GM19328 (cell line): ENCODE results near the gene SYNE1.
"Not testable (repeated sequence)": the region's sequence is repeated elsewhere in the genome, so short reads cannot be mapped to it uniquely, and the experiment has no call there.

Experiments used
- ATAC-seq: cut with Tn5 transposase; IDR thresholded peaks from one replicate; pipeline ENCODE4 v1.9.1; 2021; ENCODE audit warnings: mild to moderate bottlenecking, moderate library complexity; ENCODE audit not compliant: unreplicated experiment

The SYNE1 gene

GRCh38 chr6:152571089-152571488 is 66.1 kb downstream of the SYNE1 start:
- no peak for ATAC-seq

DNA sequence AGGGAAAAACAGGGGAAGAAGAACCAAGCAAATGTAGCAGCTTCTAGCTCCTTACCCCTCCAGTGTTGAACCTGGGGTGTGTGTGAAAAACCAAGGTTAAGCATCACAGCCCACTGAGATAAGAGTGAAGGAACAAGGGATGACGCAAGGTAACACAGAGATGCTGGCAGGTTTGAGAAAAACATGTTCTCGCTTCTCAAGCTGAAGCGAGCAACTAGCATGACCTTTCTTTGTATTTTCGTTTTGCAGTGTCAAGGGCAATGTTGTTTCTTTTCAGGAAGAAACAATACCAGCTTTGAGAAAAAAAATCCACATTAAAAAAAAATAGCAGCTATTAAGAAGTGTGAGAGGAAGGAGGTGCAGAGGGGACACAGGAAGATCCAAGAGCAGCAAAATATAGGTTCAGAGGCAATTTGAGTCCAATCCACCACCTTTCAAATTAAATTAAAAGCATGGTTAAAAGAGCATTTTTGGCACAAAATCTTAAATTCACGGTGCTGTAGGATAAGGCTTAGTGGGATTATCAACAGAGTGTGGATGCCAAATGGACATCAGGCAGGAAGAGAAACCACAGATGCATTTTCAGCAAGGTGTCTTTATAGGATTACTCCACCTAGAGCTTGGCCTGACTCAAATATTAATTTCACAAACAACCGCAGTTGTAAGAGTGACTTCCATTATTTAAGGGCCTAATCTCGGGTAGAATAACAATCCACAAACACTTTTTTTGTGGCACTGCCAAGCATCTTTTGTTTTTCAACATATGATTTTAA is 70.9 kb downstream of the SYNE1 start:
- no peak for ATAC-seq

- no peak for ATAC-seq
These were observed 74.0 kb downstream of the SYNE1 start for GRCh38 chr6:152563177-152563576.

GRCh38 chr6:152558798-152559197 is 78.4 kb downstream of the SYNE1 start:
- ATAC-seq, result not testable (repeated sequence)

DNA sequence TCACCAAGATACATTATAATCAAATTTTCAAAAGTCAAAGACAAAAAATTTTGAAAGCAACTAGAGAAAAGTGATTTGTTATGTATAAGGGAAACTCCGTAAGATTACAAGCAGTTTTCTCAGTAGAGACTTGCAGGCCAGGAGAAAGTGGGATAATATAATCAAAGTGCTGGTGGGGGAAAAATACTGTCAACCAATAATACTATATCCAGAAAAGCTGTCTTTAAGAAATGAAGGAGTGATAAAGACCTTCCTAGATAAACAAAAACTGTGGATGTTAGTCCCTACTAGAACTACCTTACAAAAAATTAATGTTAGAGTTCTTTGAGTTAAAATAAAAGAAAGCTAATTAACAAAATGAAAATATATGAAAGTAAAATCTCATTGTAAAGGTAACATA is 79.7 kb downstream of the SYNE1 start:
- ATAC-seq, result no peak

- no peak for ATAC-seq
These were observed 82.3 kb downstream of the SYNE1 start for GRCh38 chr6:152554851-152555250.

GRCh38 chr6:152552616-152553209 is 84.4 kb downstream of the SYNE1 start:
- ATAC-seq, result peak; percentile 80

DNA sequence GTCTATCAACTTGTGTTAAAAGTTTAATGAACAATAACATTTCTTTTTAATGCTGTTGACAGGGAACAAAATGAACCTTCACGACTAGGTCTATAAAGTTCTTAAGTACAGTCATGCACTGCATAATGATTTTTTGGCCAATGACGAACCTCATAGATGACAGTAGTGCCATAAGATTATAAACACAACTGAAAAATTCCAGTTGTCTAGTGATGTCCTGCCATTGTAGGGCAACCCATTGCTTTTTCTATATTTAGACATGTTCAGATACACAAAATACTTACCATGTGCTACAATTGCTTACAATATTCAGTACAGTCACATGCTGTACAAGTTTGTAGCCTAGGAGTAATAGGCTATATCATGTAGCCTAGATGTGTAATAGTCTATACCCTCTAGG is 93.6 kb downstream of the SYNE1 start:
- ATAC-seq, result no peak

DNA sequence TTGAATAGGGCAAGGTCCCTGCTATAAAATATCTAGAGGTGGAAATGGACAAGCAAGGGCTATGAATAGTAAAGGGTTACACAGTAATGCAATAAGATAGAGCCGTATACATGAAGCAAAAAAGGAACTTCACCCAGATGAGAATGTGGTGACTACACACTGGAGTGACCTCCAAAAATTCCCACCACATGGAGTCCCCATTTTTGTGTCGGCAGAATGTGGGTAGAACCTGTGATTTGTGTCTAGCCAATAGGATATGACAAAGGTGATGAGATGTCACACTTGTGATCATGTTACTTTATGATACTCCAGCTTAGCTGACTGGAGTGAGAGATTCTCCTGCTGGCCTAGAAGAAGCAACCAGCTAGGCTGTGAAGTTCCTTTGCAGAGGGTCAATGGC is 96.8 kb downstream of the SYNE1 start:
- ATAC-seq, result no peak

DNA sequence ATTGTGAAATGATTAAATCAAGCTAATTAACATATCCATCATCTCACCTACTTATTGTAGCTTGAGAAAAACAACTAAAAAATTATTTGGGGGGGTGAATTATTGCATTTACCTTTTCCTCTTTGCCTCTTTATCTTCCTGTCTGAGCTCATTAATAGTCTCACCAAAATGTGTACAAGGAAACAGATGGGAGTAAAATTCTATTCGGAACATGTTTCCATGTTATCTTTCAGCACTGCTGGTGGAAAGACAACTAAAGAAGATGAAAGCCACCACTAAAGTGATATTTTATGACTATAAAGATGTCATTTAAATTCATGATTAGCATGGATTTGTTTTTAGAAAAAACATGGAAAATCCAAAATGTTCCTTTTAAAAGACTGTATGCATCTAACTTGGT is 102.6 kb downstream of the SYNE1 start:
- no peak for ATAC-seq

DNA sequence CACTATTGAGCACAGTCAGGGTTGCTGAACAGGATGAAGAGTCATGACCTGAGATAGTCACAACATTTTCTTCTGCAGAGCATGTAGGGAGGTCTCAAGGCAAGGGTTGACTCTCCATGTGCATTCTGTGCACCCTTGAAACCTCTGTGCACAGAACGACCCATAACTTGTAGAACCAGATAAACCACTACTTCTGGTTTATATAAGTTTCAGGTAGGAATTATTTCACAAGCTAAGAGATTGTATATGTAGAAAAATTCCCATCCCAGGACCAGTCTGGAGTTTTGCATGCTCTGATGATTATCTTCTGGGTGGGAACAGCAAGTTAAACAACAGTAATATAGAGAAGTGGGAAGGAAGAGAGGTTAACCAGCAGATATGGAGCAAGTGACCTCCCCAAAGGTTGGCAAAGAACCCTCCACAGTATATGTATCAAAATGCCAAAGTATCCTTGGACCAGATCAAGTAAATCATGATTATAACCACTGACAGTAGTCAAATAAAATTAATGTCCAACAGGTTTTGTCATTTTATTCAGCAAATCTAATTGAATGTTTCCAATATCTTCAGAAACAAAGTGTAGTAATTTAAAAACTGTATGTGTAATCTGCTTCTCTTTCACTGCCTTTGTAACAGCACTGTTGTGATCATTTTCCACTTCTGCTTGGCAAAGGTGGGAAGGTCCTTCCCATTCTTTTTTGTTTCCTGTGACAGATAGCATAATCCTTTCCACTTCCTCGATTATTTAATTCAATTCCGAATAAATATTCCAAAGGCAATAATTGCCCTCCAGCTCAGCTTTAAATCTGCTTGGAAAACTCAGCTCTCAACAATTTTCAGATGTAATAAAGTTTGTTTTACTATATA is 104.4 kb downstream of the SYNE1 start:
- no peak for ATAC-seq

GRCh38 chr6:152531659-152532058 is 105.5 kb downstream of the SYNE1 start:
- ATAC-seq, result no peak

DNA sequence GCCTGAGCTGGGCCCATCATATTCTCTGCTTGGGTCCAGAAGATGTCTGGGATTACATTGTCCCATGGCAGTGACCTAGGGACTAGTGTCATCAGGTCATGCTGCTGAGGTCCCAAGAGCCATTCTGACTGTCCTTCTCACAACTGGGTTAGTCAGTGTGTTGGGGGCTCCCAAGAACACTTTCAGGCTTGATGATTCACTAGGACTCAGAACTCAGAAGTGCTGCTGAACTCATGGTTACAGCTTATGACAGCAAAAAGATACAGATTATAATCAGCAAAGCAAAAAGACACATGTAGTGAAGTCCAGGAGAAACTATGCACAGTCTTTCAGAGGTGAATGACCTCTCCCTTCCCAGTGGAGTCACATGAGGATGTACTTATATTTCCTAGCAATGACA is 107.8 kb downstream of the SYNE1 start:
- ATAC-seq, result no peak

GRCh38 chr6:152514120-152514519 is 123.0 kb downstream of the SYNE1 start:
- not testable (repeated sequence) for ATAC-seq

- ATAC-seq, result no peak
These were observed 127.2 kb downstream of the SYNE1 start for GRCh38 chr6:152509916-152510315.

DNA sequence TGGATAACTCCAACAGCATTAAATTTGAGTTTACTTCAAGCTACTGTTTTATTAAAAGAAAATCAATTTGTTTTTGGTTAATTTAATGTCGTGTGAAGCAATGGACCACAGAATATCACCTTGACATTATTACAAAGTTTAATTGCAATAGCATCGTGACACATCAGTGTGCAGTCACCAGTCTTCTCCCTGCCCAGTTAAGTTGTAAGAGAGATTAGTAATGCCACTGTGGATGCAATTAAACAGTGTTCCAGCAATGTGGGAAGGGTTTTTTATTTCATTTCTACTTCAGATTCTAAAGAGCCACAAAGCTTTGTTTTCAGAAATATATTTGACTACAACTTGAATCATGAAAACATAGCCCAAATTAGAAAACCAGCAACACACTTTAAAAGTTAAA is 128.7 kb downstream of the SYNE1 start:
- no peak for ATAC-seq

DNA sequence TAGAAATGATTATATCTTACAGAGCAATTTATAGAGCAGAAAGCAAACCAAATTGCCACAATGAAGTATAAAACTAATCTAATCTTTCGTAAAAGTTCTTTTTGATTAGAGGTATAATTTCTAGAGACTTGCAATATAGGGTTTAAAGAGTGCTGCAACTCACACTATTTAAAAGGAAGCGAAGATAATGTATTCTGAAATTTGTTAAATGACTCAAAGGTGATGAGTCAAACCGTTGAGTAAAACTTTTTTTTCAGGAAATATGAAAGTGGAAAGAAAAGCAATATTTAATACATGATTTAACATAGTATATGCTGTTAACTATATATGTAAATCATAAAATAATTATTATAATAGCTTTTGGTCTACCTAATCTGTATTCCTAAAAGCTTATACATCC is 133.6 kb downstream of the SYNE1 start:
- ATAC-seq, result no peak

DNA sequence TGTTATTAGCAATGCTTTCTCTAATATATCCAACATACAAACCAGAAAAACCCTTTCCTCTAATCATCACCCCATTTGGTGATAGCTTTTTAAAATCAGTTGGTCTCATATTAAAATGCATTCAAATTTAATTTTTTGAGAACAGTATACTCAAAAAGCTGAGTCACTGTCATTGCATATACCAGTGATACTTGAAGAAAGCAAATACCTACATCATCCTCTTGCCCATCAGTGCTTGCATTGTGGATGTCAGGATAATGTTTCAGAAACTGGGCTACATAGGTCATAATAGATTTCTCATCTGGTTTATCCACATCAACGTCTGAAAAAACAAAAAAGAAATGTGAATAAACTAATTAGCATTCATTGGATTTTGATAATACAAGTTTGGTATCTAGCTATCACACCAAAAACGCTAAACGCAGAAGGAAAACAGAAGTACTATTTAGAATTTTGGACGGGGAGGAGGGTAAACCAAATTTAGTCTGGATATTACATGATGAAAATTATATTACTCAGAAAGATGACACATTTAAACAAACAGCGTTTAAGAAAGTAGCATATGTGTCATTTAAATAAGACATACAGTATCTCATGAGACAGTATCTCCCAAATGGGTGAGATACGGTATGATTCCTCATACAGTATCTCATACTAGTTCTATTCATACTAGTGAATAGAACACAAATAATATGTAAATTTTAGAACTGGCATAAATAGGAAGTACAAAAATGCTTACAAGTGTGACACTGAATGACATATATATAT is 134.6 kb downstream of the SYNE1 start:
- ATAC-seq, result no peak

GRCh38 chr6:152499931-152500330 is 137.2 kb downstream of the SYNE1 start:
- ATAC-seq, result no peak

GRCh38 chr6:152496731-152497130 is 140.4 kb downstream of the SYNE1 start:
- ATAC-seq, result no peak

DNA sequence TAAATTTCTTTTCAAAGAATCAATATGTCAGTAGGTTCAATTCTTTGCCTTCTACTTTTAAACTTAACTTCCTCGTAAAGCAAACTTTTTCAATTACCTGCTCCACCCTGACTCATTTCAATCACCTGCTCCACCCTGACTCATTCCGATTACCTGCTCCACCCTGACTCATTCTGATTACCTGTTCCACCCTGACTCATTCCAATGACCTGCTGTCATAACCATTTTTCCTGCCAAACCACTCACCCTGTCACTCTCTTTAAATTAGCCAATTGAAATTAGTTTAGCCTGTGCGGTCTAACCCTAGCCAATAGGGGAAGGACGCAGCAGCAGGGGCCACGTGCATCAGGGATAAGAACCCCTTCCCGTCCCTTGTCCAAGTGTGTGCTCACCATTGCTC is 141.7 kb downstream of the SYNE1 start:
- ATAC-seq, result not testable (repeated sequence)
